ENCODE measurements around the gene EGR1.
A peak's percentile ranks its signal among the peaks of the same experiment; 100 is the strongest.

The EGR1 gene

DNA sequence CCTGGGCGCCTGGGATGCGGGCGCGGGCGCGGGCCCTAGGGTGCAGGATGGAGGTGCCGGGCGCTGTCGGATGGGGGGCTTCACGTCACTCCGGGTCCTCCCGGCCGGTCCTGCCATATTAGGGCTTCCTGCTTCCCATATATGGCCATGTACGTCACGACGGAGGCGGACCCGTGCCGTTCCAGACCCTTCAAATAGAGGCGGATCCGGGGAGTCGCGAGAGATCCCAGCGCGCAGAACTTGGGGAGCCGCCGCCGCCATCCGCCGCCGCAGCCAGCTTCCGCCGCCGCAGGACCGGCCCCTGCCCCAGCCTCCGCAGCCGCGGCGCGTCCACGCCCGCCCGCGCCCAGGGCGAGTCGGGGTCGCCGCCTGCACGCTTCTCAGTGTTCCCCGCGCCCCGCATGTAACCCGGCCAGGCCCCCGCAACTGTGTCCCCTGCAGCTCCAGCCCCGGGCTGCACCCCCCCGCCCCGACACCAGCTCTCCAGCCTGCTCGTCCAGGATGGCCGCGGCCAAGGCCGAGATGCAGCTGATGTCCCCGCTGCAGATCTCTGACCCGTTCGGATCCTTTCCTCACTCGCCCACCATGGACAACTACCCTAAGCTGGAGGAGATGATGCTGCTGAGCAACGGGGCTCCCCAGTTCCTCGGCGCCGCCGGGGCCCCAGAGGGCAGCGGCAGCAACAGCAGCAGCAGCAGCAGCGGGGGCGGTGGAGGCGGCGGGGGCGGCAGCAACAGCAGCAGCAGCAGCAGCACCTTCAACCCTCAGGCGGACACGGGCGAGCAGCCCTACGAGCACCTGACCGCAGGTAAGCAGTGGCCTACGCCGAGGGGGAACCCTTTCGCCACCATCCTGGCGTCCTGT lies at the start of gene EGR1:
Gene EGR1, plus strand, starts transcription at position 219 of the 864 bp plus-strand sequence. Its CDS starts 283 bp downstream, at position 502.
- peak; percentile 87 to 100 (median 98) for DNase-seq

DNA sequence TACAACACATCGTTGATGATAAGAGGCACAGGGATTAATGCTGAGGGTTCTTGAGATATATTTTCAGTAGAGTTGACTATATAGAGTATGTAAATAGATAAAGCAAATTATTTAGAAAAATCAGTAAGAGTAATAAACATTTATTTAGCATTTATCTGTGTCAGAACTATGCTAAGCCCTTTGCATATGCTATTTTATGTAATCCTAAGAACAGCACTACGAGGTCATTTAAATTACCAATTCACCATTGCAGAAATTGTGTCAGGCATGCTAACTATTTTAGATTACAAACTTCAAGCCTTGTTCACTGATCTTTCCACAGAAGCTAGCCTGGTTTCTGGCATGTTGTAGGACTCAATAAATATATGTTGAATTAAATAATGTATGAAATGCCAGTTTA lies 46.8 kb upstream of the EGR1 start:
- no peak for DNase-seq

DNA sequence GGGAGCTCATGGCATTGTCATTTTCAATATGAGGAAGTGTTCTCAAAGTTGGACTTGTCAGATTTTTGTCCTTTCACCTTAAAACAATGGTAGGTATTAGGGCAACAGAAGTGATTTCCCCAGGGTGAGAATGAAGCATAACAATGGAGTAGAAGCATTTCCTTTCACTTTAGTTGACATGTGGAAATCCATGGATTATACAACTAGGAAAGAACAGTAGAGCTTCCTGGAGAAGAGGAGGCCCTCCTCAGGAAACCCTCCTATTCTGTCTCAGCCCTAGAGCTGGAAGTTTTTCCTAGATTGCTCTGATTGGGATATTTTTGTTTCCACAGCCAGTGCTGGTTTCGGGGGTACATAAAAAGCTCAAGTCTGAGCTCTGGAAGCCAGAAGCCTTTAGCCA lies 40.2 kb upstream of the EGR1 start:
- DNase-seq = no peak

DNA sequence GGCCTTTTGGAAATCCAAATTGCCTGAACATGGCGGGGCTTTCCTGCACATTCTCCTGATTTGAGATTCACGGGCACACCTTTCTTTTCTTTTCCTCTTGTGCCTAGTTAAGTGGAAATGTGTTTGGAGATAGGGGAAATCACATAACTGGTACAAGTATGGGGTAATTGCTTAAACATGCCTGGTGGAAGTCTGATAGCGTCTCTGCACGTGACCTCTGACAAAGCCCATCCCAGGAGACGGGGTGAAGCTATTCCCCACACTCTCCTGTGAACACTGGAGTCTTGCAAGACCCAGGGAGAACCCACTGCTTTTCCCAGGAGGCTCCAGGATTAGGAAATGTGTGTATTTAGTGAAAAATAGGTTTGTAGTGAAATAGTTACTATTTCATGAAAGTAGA lies 29.3 kb upstream of the EGR1 start:
- no peak for DNase-seq

DNA sequence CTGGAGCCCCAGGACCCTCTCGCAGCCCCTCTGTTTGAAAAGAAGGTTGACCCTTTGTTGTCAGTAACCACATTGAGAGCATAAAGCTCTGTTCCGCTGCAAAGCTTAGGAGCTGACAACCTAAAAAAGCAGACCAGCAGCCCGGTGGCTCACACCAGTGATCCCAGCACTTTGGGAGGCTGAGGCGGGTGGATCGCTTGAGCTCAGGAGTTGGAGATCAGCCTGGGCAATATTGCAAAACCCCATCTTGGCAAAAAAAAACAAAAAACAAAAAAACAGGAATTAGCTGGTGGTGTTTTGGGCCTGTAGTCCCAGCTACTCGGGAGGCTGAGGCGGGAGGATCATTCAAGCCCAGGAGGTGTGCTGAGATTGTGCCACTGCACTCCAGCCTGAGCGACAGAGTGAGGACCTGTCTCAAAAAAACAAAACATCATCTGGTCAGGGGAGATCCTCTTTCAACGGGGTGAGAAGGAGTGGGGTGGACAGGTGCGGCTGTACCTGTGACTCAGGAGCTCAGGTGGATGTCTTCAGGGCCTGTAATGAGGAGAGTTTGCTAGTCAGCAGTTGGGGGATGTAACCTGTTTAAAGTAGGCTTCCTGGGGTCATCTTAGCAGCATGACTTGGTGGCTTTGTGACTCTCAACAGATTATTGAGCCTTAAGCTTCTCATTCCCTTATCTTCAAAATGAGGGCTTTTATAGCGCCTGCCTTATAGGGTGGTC lies 27.1 kb upstream of the EGR1 start:
- DNase-seq = no peak

DNA sequence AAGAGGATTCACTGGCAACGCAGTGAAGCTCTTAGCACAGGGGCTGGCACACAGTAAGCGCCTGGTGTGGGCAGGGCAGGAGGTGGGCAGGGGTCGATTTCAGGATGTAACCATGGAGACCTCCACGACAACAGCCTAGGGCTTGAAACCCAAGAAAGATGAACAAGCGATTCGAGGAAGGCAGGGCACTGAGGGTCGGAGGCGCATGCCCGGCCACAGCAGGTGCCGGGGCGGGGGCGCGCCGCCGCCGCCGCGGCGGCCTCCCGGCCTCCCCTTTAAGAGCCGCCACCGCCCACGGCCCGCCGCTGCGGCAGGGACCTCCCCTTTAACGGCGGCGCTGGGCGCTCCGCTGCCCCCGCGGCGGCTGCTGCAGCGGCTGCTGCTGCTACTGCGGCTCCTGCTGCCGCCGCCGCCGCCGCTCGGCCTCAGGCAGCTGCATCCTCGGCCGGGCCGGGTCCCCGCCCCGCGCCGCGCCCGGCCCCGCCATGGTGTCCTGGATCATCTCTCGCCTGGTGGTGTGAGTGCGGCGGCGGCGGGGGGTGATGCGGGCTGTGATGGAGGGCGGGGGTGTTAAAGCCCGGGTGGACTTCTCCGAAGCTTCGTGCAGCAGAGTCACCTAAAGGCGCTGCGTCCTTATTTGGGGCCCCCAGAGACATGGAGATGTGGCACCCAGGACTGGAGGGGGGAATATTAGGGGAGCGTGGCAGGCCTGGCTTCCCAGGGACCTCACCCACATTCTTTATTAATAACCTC lies 26.4 kb upstream of the EGR1 start, which contains the start of gene REEP2:
Gene REEP2, plus strand, starts transcription at position 334 of the 753 bp plus-strand sequence. Its CDS starts 152 bp downstream, at position 486.
- peak in 25 of 56 donors; percentile 18 to 77 (median 46) for DNase-seq

DNA sequence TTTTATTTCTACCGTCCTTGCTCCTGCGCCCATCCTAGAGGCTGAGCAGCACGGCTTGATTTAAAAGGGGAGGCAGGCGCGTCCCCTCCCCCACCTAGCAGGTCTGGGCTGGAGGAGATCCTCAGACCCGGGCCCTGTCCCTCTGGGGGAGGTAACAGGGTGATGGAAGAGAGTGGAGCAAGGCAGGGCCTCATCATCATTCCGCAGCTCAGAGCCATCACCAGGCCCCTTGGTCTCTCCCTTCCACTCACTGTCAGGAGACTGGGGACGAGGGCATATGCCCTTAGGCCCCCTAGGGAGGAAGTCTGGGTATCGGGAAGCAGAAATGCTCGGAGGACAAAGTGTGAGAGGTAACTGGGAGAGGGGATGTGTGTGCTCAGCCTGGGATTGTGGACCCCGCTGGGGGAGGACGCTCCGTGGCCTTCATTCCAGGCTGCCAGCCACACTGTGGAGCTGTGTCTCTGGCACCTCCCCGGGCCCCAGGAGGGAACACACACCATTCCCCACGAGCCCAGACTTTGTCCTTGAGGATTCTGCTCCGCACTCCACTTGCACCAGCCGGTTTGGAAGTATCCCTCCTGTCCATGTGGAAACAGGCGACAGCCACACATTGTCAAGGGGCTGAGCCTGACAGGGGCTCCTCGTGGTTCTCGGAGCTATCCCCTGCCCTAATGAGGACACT lies 25.7 kb upstream of the EGR1 start:
- peak in 11 of 56 donors; percentile 13 to 52 (median 38) for DNase-seq

DNA sequence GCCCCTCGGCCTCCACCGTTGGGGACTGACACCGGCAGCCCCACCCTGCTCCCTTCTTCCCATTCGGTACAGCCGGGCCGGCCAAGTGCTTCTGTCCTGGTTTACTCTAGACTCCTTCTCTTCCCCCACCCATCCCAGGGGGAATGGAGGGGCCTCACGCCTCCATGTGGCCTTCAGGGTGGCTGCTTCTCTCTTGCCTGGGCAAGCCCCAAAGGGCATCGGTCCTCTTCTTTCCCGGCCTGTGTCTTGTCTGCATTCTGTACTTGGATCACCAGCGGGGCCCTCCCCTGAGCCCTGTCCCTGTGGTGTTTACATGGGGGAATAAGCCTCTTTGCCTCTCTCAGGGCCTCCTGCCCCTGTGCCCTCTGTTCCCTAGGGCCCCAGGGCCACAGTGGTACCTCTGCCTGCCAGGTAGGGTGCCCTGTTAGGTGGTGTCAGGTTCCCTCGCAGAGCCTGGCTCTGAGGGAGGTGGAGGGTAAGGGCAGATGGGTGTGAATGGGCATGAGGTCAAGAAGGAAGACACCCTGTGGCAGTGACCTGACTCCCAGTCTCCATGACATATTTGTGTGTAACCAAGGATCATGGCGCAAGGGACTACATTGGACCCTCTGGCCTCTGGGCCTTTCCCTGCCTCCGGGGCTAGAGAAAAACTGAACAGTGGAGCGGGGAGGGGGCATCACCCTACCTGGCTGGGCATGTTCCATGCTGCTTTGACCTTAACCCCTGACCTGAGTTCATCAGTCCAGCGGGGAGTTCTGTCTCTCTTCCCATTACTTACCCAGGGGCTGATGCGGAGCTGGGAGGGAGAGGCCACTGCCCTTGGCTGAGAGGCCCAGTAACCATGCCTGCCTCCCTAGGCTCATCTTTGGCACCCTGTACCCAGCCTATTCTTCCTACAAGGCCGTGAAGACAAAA lies 24.9 kb upstream of the EGR1 start:
- DNase-seq = no peak

DNA sequence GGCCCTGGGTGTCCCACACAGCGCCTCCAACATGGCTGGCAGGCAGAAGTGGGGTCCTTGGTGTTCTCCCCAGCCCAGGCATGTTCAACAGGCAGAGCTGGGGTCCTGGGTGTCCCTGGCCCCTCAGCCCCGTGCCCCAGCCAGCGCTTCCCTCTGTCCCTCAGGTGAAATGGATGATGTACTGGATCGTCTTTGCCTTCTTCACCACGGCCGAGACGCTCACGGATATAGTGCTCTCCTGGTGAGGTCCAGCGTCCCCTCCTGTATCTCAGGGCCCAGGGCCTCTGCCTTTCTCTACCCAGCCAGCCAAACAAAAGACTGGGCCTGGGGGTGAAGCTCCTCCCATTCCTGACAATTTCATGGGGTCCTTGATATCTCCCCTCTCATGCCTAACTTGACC lies 24.1 kb upstream of the EGR1 start:
- DNase-seq = no peak

DNA sequence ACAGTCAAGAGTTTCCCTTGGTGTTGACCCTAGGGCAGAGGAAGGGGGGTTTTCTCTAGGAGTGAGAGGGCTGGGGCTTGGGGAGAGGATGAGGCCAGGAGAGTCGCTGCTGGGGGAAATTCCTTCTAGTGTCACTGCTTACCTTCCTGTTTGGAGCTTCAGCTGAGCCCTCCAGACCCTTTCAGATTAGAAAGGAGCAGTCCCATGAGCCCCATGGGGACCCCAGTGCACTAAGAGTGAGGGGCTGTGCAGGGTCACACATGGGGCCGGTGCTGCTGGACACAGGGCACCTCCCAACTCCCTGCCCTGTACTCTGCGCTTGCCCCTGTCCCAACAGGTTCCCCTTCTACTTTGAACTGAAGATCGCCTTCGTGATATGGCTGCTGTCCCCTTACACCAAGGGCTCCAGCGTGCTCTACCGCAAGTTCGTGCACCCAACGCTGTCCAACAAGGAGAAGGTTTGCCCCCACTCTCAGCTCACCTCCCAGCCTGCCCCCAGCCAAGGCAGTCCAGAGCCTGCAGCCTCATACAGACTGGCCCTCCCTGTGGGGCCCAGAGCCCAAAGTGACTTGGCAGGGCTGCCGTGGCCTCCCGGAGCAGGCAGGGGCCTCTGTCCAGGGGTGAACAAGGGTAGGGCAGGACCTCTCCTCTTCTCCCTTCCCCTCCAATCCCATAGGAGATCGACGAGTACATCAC lies 21.1 kb upstream of the EGR1 start:
- no peak for DNase-seq

DNA sequence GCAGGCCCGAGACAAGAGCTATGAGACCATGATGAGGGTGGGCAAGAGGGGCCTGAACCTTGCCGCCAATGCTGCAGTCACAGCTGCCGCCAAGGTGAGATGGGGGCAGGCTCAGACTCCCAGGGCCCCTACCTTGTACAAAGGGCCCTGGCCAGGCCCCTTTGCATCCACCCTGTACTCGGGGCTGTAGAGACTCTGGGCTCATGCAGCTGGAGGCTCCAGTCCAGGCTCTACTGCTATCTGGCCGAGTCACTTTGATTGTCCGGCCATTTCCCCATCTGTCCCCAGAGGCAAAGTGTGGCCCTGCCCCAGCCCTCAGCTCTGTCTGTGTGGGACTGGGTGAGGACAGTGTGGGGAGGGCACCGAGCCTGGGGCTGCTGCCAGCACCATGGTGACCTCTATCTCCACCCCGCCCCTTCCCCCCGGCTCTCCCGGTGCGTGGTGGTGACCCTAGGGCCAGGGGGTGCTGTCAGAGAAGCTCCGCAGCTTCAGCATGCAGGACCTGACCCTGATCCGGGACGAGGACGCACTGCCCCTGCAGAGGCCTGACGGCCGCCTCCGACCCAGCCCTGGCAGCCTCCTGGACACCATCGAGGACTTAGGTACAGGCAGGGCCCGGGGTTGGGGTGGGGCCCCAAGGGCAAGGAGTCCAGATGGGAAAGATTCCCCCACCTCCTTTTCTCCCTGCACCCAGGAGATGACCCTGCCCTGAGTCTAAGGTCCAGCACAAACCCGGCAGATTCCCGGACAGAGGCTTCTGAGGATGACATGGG lies 20.3 kb upstream of the EGR1 start:
- DNase-seq = no peak

DNA sequence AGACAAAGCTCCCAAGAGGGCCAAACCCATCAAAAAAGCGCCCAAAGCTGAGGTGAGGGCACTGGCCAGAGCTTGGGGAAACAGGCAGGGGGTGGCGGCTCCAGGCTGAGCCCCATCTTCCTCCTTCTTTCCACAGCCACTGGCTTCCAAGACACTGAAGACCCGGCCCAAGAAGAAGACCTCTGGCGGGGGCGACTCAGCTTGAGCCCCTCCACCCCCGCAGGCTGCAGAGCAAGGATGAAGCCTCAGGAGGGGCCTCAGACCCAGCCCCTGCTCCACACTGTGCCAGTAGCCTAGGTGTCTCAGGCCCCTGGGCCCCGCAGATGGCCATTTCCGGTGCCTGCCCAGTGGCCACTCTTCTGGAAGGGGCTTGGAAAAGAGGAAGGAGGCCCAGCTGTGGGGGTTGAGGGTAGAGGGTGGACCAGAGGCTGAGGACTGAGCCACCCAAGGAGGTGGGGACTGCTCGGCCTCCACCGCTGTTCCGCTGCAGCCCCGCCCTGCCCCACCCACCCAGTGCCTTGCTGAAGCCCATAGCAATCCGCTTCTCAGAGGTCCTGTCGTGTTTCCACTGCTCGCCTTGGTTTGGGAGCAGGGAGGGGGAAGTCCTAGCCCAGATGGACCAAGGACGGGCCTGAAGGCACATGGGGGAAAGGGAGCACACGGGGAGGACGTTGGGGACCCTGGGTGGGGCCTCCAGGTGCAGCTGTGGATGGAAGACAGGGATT lies 19.6 kb upstream of the EGR1 start:
- DNase-seq = no peak

DNA sequence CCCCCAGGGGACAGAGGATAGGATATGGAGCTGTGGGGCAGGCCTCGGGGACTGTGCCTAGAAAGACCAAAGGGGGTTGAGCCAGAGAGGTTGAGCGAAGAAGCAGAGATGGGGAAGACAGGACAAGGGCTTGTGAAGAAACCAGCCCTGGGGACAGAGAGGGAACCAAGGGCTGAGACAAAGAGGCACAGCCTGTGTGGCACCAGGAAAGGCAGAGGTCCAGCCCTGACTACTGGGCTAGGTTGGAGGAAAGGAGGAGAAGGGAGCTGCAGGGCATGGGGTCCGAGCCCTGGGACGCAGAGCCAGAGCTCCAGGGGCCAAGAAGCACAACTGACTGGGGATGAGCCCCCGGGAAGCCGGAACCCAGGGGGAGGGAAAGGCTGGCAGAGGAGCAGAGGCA lies 17.2 kb upstream of the EGR1 start:
- DNase-seq = no peak

DNA sequence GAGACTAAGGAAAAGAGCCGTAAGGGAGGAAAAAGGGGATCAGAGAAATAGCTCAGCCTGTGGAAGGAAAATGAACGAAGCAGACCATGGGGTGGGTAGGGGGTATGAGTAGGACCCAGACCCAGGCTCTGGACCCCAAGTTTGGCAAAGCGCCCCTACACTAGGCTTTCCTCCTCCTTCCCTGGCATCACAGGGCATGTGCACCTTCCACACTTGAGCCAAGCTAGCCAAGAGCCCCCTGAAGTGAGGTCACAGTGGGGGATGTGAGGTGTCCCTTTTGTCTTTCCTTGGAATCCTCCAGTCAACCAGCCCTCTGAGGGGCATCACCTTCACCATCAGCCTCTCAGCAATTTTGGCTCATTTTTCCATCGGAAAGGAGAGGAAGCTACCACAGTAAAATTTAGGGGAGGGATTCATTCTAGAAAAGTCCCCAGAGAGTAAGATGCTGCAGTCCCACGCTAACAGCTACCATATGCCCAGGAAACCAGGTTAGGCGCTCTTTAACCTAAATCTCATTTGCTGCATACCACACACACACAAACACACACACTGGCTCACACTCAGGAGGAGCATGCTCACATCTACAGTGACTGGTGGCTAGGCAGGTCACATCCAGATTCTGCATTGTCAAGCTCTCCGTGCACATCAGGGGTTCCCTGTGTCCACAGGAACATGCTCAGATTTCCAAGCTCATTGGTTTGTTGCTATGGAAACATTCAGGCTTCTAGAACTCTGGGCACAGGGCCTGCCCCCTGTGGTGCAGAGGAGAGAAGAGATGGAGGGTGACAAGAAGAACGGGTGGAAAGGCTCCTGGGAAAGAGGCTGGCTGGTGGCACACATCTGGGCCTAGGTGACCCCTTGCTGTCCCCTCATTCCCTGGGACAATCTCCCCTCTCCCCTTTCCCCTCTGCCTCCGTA lies 16.5 kb upstream of the EGR1 start:
- peak in 20 of 56 donors; percentile 14 to 65 (median 38) for DNase-seq

DNA sequence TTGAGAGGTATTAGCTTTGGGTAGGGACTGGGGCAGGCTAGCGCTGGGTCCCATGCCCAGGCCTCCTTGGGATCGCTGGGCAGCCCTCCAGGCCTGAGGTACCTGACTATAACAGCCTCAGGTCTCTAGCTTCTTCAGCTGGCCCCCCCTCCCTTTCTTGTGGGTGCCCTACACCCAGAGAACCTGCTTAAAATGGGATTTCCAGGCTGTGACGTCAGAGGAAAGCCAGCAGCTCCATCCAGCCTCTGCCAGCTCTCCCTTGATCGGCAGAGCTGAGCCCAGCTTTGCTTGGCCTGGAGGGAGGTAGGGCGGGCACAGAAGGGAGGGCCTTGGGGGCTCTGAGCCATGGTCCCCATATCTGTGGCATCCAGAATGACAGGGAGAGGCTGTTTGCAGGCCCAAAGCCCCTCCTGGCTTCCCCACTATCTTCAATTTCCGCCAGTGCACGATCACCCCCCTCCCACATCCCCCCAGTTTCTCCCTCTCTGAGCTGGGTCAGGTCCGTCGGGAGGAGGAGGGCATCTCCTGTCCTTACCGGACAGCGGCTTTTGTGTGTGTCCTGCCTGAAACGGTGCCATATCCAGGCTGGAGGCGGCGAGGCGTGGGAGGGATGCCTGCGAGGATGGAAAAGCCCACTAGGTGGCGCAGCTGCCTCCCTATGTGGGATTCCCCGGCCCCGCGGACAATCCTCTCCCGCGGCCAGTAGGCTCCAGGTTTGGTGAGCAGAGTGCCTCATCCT lies 15.6 kb upstream of the EGR1 start:
- DNase-seq = peak in 50 of 56 donors; percentile 39 to 91 (median 68)

DNA sequence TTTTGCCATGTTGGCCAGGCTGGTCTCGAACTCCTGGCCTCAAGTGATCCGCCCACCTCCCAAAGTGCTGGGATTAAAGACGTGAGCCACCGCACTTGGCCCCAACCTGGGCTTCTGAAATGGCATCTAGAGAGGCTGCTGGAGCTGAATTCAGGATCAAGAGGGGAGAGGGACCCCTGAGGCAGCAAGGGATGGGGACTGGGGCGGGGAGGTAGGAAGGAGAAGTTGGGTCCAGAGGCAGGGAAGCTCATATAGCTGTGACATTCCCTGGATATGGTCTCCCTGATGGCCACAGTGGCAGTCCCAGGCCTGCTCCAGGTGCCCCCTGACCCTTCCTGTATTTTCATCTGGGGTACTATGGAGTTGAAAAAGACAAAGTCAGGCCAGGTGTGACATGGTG lies 14.3 kb upstream of the EGR1 start:
- DNase-seq = no peak
